HUES6 (cell line): ENCODE data around the gene KRT34.

Source experiments
- H3K27ac ChIP-seq: 2 replicates; pipeline ENCODE4 v1.7.0; 2013; ENCODE audit warnings: low read depth, mild to moderate bottlenecking, low read length, inconsistent platforms
- H3K27me3 ChIP-seq: 2 replicates; pipeline ENCODE4 v1.6.1; 2013; ENCODE audit warnings: low read length; ENCODE audit not compliant: control insufficient read depth, insufficient read depth
- H3K36me3 ChIP-seq: 2 replicates; pipeline ENCODE4 v1.6.1; 2013; ENCODE audit warnings: low read length; ENCODE audit not compliant: control insufficient read depth, insufficient read depth
- H3K4me1 ChIP-seq: 2 replicates; pipeline ENCODE4 v1.6.1; 2013; ENCODE audit warnings: low read length; ENCODE audit not compliant: control insufficient read depth, insufficient read depth
- H3K4me3 ChIP-seq: 2 replicates; pipeline ENCODE4 v1.5.1; 2013; ENCODE audit warnings: low read depth, low read length
- H3K9ac ChIP-seq: one replicate; pipeline ENCODE4 v1.6.1; 2013; ENCODE audit warnings: mild to moderate bottlenecking, low read length
- H3K9me3 ChIP-seq: 2 replicates; pipeline ENCODE4 v1.6.1; 2013; ENCODE audit warnings: low read depth, low read length; ENCODE audit not compliant: control insufficient read depth, insufficient read depth

The KRT34 gene

DNA sequence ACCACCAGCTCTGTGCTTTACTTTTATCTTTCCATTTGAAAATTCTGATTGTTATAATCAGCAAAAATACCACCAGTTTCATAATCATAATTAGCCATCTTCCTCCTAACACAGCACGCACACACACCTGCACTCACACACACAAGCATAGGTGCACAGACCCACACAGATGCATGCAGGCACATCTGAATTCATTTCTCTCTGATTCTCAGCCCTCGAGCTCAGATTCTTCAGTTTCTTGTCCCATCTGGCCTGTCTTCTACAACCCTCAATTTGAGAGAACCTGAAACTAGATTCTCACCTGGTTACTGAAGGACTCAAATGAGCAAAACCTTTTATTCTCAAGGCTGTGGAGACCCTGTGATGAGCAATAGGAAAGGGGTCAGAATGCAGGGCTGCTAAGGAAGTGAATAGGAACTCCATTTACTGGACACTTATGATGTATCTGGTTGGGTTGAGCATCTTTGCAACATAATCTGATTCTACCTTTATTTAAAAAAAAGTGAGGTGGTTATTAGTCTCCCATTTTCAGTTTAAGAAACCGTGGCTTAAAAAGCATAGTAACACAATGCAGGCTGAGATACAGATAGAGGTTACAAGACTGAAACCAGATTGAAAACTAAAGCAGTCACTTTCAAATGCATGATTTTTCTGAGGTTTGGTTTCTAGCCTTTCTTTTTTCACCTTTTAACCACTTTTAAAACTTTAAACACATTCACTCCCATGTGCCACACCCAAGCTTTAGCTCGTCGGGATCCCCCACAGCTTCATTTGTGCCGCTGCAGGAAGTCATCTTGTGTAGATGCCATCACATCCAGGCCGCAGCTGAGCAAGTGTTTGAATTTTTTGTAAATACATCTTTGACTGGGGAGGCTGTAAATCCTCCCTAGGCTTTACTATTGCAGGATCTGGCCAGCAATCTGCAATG lies 40.9 kb downstream of the KRT34 start:
- Histone ChIP-seq H3K27ac (no peak overlapping the region), H3K9me3 (peaks cover 27% of the 10 kb centered on the region), H3K9ac (no peak overlapping the region), H3K4me3 (no peak overlapping the region), H3K4me1 (no peaks in the 10 kb centered on the region), H3K27me3 (no peaks in the 10 kb centered on the region), H3K36me3 (no peaks in the 10 kb centered on the region)

DNA sequence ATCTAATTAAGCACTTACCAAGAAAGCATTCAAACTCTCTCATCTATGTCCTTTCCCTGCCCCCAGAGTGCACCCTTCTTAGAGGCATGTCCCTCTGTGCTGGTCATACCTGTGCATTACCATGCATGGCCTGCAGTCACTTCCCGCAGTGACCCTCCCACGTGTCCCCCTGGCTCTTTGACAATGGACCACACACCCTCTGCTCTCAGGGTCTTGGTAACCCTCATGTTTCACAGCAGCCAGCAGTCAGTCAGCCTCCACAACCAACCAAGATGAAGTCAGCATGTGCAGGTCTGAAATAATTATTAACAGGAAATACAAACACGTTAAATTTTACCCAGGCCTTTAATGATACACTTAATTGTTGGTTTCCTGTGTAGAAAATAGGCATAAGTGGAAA lies 41.6 kb downstream of the KRT34 start:
- no peak overlapping the region for H3K27ac ChIP-seq
- H3K4me1 ChIP-seq: no peaks in the 10 kb centered on the region
- H3K9me3 ChIP-seq: peaks cover 27% of the 10 kb centered on the region
- H3K9ac ChIP-seq: no peak overlapping the region
- H3K36me3 ChIP-seq: no peaks in the 10 kb centered on the region
- no peak overlapping the region for H3K4me3 ChIP-seq
- H3K27me3 ChIP-seq: no peaks in the 10 kb centered on the region

DNA sequence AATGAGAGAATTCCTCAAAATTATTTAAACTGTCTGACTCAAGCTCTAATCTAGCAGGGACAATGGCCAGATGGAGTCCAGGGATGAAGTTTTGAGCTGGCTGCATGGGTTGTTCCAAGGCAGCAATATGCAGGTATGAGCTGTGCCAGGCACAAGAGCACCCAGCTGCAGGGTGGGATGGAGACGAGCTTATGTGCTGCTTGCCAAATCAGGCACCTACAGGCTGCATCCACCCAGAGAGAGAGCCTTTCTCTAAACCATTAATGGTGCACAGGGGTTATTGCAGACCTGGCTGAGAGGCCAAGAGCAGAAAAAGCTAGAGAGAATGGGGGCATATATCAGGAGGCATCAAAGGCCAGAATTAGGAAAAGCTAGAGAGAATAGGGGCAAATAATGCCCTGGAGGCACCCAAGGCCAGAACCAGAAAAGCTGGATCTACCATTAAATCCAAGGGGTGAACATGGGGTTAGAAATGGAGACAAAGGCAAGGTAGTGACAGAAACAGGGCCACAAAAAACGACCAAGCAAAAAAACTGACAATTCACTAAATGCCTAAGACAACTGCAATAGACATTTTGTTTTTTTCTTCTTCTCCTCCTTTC lies 42.4 kb downstream of the KRT34 start:
- Histone ChIP-seq H3K36me3 (no peaks in the 10 kb centered on the region), H3K27me3 (no peaks in the 10 kb centered on the region), H3K4me1 (no peaks in the 10 kb centered on the region), H3K9me3 (peaks cover 23% of the 10 kb centered on the region), H3K9ac (no peak overlapping the region), H3K27ac (no peak overlapping the region), H3K4me3 (no peak overlapping the region)

DNA sequence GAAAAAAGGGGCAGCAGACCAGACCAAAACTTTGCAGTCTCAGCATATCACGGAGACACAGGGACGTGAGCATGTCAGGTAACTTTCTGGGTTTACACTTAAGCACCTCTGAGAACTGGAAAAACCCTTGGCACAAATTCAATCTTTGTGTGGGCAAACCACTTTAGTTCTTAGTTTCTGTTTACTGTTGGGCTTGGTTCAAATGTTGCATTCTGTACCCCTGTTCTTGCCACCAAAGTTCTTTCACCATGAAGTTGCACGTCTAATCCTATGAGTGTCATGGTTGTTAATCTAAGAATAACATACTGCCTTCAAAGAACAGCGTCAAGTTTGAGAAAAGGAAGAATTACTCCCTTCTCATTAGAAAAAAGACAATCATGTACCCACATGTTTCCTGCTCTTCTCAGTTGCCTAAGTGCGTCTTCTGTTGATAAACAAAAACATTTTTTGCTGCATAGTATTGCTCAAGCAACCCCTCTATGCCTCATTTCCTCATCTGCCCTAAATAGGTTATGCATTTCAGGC lies 43.1 kb downstream of the KRT34 start:
- Histone ChIP-seq H3K4me3 (no peak overlapping the region), H3K27me3 (no peaks in the 10 kb centered on the region), H3K9ac (no peak overlapping the region), H3K27ac (no peak overlapping the region), H3K4me1 (no peaks in the 10 kb centered on the region), H3K36me3 (no peaks in the 10 kb centered on the region), H3K9me3 (peaks cover 23% of the 10 kb centered on the region)

DNA sequence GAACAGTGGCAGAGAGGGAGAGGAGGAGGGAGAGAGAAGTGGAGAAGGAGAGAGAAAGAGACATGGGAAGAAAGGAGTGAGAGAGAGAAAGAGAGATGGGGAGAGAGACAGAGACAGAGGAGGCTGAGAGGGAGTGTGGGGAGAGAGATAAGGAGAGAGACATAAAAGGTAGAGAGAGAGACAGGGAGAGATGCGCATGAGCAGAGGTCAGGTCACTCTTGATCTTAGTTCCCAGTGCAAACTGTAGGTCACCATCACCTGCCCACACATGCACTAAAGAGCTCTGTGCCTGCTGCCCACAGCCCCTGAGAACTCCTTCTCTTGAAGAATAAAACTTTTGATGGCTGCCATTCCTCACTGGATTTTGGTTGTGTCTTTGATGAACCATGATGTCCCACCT lies 46.4 kb downstream of the KRT34 start:
- no peak overlapping the region for H3K27ac ChIP-seq
- no peak overlapping the region for H3K4me3 ChIP-seq
- H3K9me3 ChIP-seq: no peaks in the 10 kb centered on the region
- H3K36me3 ChIP-seq: no peaks in the 10 kb centered on the region
- no peaks in the 10 kb centered on the region for H3K4me1 ChIP-seq
- H3K27me3 ChIP-seq: no peaks in the 10 kb centered on the region
- H3K9ac ChIP-seq: no peak overlapping the region

DNA sequence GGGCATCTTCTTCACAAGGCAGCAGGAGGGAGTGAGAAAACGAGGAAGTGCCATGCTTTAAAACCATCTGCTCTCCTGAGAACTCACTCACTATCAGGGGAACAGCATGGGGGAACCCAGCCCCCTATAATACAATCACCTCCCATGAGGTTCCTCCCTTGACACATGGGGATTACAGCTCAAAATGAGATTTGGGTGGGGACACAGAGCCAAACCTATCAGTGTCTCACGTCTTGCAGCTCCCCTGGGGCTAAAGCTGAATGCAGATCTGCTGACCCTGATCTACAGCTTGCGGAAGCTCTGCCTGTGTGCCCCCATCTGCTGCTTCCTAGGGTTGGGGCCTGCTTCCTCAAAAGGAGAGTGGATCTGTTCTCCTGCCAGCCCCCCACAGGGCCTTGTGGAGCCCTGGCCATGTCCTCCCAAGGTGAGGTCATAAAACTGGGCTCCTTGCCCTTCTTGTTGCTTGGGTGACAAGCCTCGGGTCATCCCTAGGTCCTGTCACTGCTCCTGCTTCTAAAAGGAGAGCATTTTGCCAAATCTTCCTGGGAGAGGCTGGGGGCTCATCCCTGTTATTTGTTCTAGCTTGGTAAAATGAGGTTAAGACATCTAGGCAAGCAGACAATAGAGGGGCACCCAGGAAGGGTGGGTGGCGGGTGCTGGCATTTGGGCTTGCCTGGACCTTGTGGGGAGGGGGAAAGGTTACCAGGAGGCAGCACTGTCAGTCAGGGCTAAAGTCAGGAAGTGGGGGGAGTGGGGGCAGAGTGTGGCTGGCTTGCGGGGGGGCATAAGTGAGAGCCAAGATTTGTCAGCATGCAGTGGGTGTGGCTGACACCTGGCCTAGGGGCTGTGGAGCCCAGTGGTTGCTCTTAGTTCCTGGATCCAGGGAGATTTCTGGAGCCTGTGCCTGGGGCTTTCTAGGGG lies 47.5 kb downstream of the KRT34 start:
- Histone ChIP-seq H3K27ac (no peak overlapping the region), H3K4me1 (no peaks in the 10 kb centered on the region), H3K4me3 (no peak overlapping the region), H3K9me3 (no peaks in the 10 kb centered on the region), H3K36me3 (no peaks in the 10 kb centered on the region), H3K27me3 (no peaks in the 10 kb centered on the region), H3K9ac (no peak overlapping the region)

DNA sequence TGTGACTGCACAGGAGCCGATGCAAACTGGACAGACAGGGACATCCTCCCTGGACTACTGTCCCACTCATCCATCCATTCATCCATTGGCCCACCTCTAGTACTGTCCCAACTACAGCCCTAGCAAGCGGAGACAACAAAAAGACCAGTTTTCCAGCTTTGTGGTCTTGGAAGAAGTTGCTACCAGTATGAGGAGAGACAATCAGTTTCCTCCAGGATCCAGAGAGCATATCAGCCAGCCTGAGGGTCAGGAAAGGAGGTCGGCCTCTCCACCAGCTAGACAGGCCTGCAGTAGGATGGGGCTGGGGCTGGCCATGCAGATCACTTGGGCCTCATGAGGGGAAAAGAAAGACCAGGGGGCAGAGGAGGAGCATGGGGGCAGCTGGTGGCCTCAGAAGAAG lies 48.3 kb downstream of the KRT34 start:
- no peak overlapping the region for H3K27ac ChIP-seq
- no peaks in the 10 kb centered on the region for H3K36me3 ChIP-seq
- H3K27me3 ChIP-seq: no peaks in the 10 kb centered on the region
- H3K4me1 ChIP-seq: no peaks in the 10 kb centered on the region
- no peak overlapping the region for H3K4me3 ChIP-seq
- H3K9me3 ChIP-seq: no peaks in the 10 kb centered on the region
- H3K9ac ChIP-seq: no peak overlapping the region

DNA sequence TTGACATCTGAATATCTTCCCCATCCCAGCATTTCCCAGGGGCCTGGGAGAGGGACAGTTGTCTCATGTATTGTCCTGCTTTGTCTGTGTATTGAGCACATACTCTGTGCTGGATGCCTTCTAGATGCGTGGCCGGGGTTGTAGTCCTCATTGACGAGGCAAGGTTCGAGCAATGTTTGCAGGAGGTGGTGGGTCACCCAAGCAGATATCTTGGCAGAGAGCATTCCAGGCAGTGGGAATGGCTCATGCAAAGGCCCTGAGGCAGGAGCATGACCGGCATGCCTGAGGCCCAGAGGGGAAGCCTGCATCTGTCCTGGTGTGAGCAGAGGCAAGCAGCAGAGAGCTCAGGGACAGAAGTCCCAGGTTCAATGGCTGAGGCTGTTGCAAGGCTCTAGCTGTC lies 49.0 kb downstream of the KRT34 start:
- Histone ChIP-seq H3K4me1 (no peaks in the 10 kb centered on the region), H3K9ac (no peak overlapping the region), H3K27me3 (no peaks in the 10 kb centered on the region), H3K36me3 (no peaks in the 10 kb centered on the region), H3K9me3 (no peaks in the 10 kb centered on the region), H3K27ac (no peak overlapping the region), H3K4me3 (no peak overlapping the region)

DNA sequence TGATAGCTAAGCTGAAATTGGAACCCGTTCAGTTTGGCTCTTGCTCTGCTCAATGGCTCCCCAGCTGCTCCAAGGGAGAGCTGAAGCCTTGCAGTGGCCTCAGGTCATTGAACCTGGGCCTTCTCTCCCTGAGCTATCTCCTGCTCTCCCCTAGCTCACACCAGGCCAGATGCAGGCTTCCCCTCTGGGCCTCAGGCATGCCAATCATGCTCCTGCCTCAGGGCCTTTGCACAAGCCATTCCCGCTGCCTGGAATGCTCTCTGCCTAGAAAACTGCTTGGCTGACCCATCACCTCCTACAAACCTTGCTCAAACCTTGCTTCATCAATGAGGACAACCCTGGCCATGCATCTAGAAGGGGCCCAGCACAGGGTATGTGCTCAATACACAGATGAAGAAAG lies 49.9 kb downstream of the KRT34 start:
- Histone ChIP-seq H3K36me3 (no peaks in the 10 kb centered on the region), H3K4me1 (no peaks in the 10 kb centered on the region), H3K27me3 (no peaks in the 10 kb centered on the region), H3K27ac (no peak overlapping the region), H3K9me3 (no peaks in the 10 kb centered on the region), H3K9ac (no peak overlapping the region), H3K4me3 (no peak overlapping the region)

DNA sequence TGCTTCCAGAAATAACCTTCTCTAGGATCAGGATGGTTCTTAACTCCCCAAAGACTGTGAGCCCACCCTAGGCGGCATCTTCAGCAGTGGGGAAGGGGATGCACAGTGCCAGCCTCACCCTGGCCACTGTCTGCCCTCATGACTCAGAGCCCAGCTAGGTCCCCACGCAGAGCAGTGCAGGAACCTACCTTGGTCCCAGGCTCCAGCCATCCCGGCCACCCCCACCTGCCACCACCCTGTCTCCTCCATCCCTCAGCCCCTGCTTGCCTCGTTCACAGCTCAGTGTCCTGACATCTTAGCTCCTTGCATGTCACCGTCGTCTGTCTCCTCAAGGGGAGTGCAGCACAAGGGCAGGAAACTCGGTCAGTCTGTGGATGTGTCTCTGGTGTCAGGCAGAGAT lies 50.5 kb downstream of the KRT34 start:
- no peaks in the 10 kb centered on the region for H3K27me3 ChIP-seq
- H3K36me3 ChIP-seq: no peaks in the 10 kb centered on the region
- H3K27ac ChIP-seq: no peak overlapping the region

More for the DNA sequence above, 50.5 kb downstream of the KRT34 start:
- Histone ChIP-seq H3K4me1 (no peaks in the 10 kb centered on the region), H3K9me3 (no peaks in the 10 kb centered on the region), H3K4me3 (no peak overlapping the region), H3K9ac (no peak overlapping the region)
